ENCODE data around the gene RNF123. TPM values are rescaled to one million over a fixed set of nuclear protein-coding genes. Genes with fewer than 3 reads are reported as not detected.

Gene RNF123
- polyA plus RNA-seq, 1 of the 3 experiments (the other 2 are of a cell fraction) = 48.1 TPM

- POLR2A ChIA-PET = no interaction called here
- WGBS (ENCODE audit: low lambda C conversion rate) = 60% methylated on average over 7 of the region's 7 CpGs
- no peaks in the 10 kb centered on the region for H3K9me2 ChIP-seq
- H3K27ac ChIP-seq (ENCODE audit: low read depth in 2 of 2, low read length in 1 of 2) = no peak overlapping the region
- no peak overlapping the region for H2AFZ ChIP-seq (ENCODE audit: low read depth)
- H3K36me3 ChIP-seq (replicated peaks in 1 of 2; ENCODE audit: control insufficient read depth in 1 of 2, insufficient read depth in 2 of 2, low read length in 1 of 2) = no peaks in the 10 kb centered on the region
- no peak overlapping the region for H3K4me2 ChIP-seq
- H3K79me2 ChIP-seq (ENCODE audit: insufficient read depth) = no peaks in the 10 kb centered on the region
- CTCF ChIA-PET = interaction anchor here (1.0 to 2.2 kb wide), 3 partner anchors 15 to 102 kb away, joined by 3 to 7 read pairs (median 5); no protein-coding TSS in a partner anchor
- no peak overlapping the region for H3K4me3 ChIP-seq (ENCODE audit: low read depth in 2 of 2, low read length in 1 of 2)
- H3K9me3 ChIP-seq = no peaks in the 10 kb centered on the region
- no peaks in the 10 kb centered on the region for H4K20me1 ChIP-seq (ENCODE audit: insufficient read depth)
- TF ChIP-seq SIN3A (IDR thresholded peaks at IDR 0.05; ENCODE audit: borderline replicate concordance, low read depth, low read length) (no peak), ELF1 (IDR thresholded peaks at IDR 0.05) (no peak), IRF3 (IDR thresholded peaks at IDR 0.05; ENCODE audit: low read depth, low read length) (no peak), CTCF (IDR thresholded peaks at IDR 0.05) (no peak), TEAD4 (IDR thresholded peaks at IDR 0.05; ENCODE audit: borderline replicate concordance, insufficient read depth) (no peak), EZH2phosphoT487 (IDR thresholded peaks at IDR 0.05; ENCODE audit: borderline replicate concordance, low read depth) (no peak), MAX (IDR thresholded peaks at IDR 0.05; ENCODE audit: low read depth) (no peak), POLR2AphosphoS5 (IDR thresholded peaks at IDR 0.05; ENCODE audit: low read depth, low read length) (no peak), GATA2 (CRISPR knock-in tag; IDR thresholded peaks at IDR 0.05) (no peak), FOXJ3 (CRISPR knock-in tag; IDR thresholded peaks at IDR 0.05) (no peak), GABPA (IDR thresholded peaks at IDR 0.05; ENCODE audit: low read depth) (no peak), EP300 (IDR thresholded peaks at IDR 0.05; ENCODE audit: borderline replicate concordance in 1 of 2, low read depth in 1 of 2, low read length in 1 of 2) (no peak), TCF12 (IDR thresholded peaks at IDR 0.05) (no peak), RFX5 (IDR thresholded peaks at IDR 0.05; ENCODE audit: low read length) (no peak), FOXM1 (IDR thresholded peaks at IDR 0.05; ENCODE audit: low read depth) (no peak), ZBTB33 (IDR thresholded peaks at IDR 0.05; ENCODE audit: borderline replicate concordance, low read depth) (no peak), MXI1 (IDR thresholded peaks at IDR 0.05; ENCODE audit: low read depth, low read length) (no peak), SMC3 (IDR thresholded peaks at IDR 0.05; ENCODE audit: low read depth, low read length) (no peak), RAD21 (IDR thresholded peaks at IDR 0.05; ENCODE audit: low read length) (no peak)
- H3F3A ChIP-seq (replicated peaks; ENCODE audit: insufficient read depth) = no peaks in the 10 kb centered on the region
- DNase-seq = no peak
- H3K27me3 ChIP-seq (ENCODE audit: insufficient read depth) = no peaks in the 10 kb centered on the region
- no peak overlapping the region for H3K9ac ChIP-seq
- H3K4me1 ChIP-seq (ENCODE audit: control insufficient read depth in 1 of 2, insufficient read depth in 2 of 2, low read depth in 1 of 2, low read length in 1 of 2) = no peaks in the 10 kb centered on the region
These were observed 48.1 kb upstream of the RNF123 start for GRCh38 chr3:49641292-49641691.

Measured in SK-N-SH (cell line).